ENCODE measurements around the gene OPN5.
A peak's percentile ranks its signal among the peaks of the same experiment; 100 is the strongest.

OPN5 gene

DNA sequence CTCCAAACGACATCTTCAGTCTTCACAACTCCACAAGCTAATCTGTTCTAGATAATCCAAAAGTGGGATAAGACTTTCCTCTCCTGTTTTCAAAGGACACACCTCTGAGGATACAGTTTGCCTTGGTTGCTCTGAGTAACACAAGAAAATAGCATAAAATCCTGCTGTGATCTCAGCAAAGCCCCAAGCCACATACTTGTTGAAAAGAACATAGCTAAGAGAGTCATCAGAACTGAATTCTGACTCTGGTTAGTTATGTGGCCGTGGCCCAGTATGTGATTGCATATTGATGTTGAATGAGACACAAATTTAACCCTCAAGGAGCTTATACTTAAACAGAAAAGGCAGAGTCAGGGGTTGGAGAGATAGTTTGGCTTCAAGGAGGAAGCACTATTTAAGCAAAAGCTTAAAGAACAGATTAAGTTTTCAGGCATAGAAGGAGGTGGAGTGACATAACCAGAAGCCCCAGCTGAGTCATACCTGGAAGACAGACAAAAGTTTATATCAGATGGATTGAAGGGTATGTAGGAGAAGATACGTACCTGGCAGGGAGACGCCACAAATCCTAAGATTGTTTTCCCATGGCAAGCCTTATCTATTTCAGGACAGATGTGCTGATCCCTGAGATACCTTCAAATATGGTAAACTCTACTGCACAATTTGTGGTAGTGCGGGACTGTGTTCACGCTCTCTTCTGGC, 41.2 kb downstream of the OPN5 start:
- TF ChIP-seq, protein P1, sequence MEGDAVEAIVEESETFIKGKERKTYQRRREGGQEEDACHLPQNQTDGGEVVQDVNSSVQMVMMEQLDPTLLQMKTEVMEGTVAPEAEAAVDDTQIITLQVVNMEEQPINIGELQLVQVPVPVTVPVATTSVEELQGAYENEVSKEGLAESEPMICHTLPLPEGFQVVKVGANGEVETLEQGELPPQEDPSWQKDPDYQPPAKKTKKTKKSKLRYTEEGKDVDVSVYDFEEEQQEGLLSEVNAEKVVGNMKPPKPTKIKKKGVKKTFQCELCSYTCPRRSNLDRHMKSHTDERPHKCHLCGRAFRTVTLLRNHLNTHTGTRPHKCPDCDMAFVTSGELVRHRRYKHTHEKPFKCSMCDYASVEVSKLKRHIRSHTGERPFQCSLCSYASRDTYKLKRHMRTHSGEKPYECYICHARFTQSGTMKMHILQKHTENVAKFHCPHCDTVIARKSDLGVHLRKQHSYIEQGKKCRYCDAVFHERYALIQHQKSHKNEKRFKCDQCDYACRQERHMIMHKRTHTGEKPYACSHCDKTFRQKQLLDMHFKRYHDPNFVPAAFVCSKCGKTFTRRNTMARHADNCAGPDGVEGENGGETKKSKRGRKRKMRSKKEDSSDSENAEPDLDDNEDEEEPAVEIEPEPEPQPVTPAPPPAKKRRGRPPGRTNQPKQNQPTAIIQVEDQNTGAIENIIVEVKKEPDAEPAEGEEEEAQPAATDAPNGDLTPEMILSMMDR (IDR thresholded peaks at IDR 0.05; ENCODE audit: borderline replicate concordance, control extremely low read depth, extremely low read depth, insufficient read depth, missing control alignments), result no peak
- no peak for DNase-seq (ENCODE audit: low spot score)
- in situ Hi-C loops (cut with MboI; ENCODE audit: low sequenced_read_pairs, unreplicated experiment), result no loop called here

DNA sequence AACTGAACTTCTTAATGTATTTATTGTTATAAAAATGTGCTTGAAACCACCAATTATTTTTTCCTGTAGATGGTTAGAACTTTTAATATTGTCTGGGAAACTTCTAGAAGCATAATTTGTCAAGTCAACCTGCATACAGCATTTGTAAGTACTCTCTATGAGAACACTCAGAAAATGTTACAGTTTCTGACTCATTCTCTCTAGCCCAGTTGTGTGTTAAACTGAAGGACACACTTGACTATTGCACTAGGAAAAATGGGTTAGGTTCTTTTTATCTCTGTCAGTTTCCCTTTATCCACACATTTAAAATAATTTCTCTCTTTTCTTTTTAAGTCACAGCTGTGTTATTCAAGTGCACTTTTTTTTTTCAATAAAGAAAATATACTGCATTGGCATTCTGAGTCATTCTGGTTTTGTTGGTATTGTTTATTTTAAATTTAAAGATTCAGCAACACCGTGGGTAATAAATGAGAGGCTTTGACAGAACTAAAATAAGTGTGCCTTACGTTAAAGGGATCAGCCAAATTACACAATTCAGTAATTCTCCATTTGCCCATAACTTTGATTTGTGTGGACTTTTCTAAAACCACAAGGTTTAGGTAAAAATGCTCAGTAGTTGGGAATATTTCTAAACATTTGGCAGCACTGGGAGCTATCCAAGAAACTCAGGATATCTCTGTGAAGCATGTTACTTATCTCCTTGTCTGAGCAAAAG, 50.7 kb downstream of the OPN5 start:
- DNase-seq (ENCODE audit: low spot score), result no peak
- in situ Hi-C loops (cut with MboI; ENCODE audit: low sequenced_read_pairs, unreplicated experiment), result no loop called here
- TF ChIP-seq, protein P1 (IDR thresholded peaks at IDR 0.05; ENCODE audit: borderline replicate concordance, control extremely low read depth, extremely low read depth, insufficient read depth, missing control alignments), result no peak

DNA sequence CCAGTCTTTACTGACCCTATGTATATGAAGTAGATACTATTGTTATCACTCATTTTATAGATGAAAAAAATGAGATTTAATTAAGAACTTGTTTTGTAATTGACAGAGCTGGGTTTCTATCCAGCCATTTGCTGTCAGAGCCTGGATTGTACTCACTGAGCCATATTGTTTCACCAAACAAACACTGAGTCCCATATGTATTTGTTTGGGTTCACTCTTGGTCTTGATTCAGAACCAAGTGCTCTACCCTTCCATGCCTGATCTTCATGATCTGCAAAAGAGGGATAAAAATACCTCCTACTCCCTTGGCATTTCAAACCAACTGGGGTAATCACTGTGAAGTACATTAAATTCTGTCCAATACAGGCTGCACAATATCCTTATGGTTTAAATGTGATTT, 52.4 kb downstream of the OPN5 start:
- TF ChIP-seq, protein P1 (IDR thresholded peaks at IDR 0.05; ENCODE audit: borderline replicate concordance, control extremely low read depth, extremely low read depth, insufficient read depth, missing control alignments), result no peak
- no peak for DNase-seq (ENCODE audit: low spot score)
- in situ Hi-C loops (cut with MboI; ENCODE audit: low sequenced_read_pairs, unreplicated experiment), result no loop called here

DNA sequence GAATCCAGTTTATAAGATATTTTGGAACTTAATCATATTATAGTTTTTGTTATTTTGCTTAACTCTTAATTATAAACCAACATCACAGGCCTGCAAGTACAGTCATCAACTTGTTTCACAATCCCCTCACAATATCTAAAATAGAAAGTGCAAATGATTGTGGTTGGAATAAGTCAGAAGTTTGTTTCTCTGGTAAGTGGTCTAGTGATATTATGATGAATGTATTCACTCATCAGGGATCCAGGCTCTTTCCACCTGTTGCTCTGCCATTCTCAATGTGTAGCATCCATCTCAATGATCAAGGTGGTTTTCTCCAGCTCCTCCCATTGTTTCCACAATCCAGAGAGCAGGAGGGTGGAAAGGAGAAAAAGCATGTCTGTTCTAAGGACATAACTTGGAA, 54.2 kb downstream of the OPN5 start:
- TF ChIP-seq, protein P1 (IDR thresholded peaks at IDR 0.05; ENCODE audit: borderline replicate concordance, control extremely low read depth, extremely low read depth, insufficient read depth, missing control alignments), result no peak
- peak; percentile 4 for DNase-seq (ENCODE audit: low spot score)
- in situ Hi-C loops (cut with MboI; ENCODE audit: low sequenced_read_pairs, unreplicated experiment), result no loop called here

DNA sequence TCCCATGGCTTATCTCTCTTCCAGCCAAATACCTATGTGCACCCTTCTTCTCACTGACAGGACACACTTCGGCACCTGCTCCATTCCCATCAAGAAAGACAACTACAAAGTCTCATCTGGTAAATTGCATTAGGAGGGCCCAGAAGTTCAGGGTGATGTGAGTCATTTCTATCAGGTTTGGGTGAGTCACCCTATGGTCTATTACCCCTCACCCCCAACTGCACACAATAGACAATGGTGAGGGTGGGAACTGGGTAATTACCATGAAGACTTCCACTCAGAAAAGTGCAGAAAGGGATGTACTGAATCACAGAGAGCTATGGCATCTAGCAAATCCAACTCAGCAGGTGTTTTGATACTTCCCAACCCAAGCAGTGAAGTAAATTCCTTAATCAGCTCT, 54.8 kb downstream of the OPN5 start:
- TF ChIP-seq, protein P1 (IDR thresholded peaks at IDR 0.05; ENCODE audit: borderline replicate concordance, control extremely low read depth, extremely low read depth, insufficient read depth, missing control alignments), result no peak
- in situ Hi-C loops (cut with MboI; ENCODE audit: low sequenced_read_pairs, unreplicated experiment), result no loop called here
- DNase-seq (ENCODE audit: low spot score), result peak; percentile 13

DNA sequence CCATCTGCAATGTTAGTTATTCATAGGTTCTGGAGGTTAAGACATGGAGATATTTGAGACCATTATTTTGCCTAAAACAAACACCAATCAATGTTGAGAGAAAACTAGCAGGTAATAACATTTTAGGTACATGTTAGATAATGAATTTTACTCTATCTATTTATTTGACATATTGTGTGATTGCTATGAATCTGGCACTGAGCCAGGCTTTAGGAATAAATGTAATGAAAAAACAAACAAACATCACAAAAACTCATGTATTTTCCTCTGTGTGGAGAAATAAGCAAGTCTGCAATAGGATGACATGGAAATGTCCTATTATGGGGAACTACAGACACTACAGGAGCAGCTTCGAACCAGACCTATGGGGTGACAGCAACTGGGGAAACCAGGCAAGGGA, 57.8 kb downstream of the OPN5 start:
- in situ Hi-C loops (cut with MboI; ENCODE audit: low sequenced_read_pairs, unreplicated experiment), result no loop called here
- TF ChIP-seq, protein P1 (IDR thresholded peaks at IDR 0.05; ENCODE audit: borderline replicate concordance, control extremely low read depth, extremely low read depth, insufficient read depth, missing control alignments), result no peak
- DNase-seq (ENCODE audit: low spot score), result no peak

All from GM13976 (cell line).